VCaP (cell line): ENCODE data around the gene GALNT4.

ENCODE experiments used
- H3K27ac ChIP-seq: fragments of 450-650 bp; 2 replicates; pipeline ENCODE4 v1.5.1; 2017
- CTCF ChIP-seq: fragments of 450-650 bp; conservative IDR thresholded peaks from 2 replicates; pipeline ENCODE4 v1.5.1; 2017; ENCODE audit warnings: mild to moderate bottlenecking, moderate library complexity

The GALNT4 gene

GRCh38 chr12:89524541-89525304 lies at the start of gene GALNT4:
Gene GALNT4, minus strand, starts transcription at chr12:89524796. Its CDS starts 247 bp downstream, at chr12:89524549.
- TF ChIP-seq CTCF, result peak; percentile 84
- peak within 1 kb of the TSS; percentile 83 for H3K27ac ChIP-seq

DNA sequence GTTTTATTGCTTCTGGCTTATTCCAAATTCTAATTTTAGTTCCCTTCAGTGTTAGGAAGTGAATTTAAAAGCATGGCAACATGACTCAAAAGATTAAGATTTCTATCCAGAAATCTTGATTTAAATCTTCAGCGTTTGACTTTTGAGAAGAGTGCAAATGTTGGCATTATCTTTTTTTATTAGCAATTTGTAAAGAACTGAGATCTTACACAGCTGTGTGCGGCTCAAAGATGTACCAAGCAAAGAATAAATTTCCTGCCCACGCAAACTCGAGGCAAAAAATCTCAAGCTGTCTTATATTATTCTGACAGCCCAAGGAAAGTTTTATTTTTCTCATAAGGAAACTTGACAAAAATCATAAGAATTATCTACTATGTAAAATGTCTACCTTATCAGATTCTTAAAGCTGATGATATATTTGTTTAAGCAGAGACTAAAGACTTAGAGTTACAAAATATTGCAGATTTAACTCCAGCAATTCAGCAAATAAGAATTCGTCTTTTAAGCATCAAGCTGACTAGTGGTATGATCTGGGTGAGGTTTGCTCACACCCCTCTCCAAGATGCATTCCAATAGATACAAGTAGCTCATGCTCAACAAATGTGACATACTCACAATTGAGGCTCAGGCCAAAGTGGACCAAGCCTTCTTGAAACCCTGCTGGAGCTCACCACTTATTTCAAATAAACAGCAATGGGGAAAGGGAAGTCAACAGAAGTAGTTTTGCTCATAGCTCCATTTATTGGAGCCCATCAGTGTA lies 48.6 kb upstream of the GALNT4 start:
- H3K27ac ChIP-seq, result no peak overlapping the region

GRCh38 chr12:89571491-89572195 lies 47.0 kb upstream of the GALNT4 start:
- no peak overlapping the region for H3K27ac ChIP-seq
- no peak for TF ChIP-seq CTCF

More for the DNA sequence above, 48.6 kb upstream of the GALNT4 start:
- no peak for TF ChIP-seq CTCF

GRCh38 chr12:89568484-89568883 lies 43.9 kb upstream of the GALNT4 start:
- no peak for TF ChIP-seq CTCF
- H3K27ac ChIP-seq, result no peak overlapping the region

DNA sequence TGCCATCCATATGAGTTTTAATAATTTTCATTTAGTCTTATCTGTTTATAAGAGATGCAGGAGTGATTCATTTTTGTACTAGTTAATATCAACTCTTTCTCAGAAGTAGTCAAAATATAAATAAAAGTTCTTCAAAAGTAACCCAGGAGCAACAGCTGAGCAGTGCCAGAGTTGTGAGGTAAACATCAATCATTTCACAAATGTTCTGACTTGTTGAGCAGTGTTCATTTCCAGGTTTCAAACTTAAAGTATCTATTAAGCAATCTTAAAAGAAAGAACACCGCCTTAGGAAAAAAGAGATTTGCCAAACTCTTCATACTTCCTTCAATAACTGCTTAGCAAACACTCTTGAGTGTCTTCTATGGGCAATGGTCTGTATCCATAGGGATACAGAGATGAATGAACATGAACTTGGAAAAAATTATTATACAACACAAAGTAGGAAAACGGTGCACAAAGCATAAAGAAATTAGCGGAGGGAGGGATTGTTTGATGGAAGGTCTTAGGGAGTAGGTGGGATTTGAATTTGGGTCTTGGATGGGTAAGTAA lies 43.2 kb upstream of the GALNT4 start:
- no peak for TF ChIP-seq CTCF
- H3K27ac ChIP-seq, result no peak overlapping the region

DNA sequence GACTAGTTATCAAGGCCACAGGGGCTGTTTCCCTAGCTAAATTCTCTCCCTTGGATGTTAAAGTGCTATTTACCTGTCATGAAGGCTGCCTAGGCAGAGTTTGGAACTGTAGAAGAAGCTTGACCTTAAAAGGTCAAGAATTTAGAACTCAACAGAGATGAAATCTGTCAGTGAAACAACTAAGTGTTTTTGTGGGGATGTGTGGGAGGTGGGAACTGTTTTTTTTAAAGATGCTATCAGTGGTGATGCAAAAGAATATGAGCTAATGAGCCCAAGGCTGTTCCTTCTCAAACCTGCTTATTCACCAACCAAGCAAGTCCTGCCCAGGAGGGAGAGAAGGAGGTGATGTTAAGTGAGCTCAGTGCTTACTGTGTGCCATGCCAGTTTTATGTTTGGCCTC lies 42.0 kb upstream of the GALNT4 start:
- no peak overlapping the region for H3K27ac ChIP-seq

More for the DNA sequence above, 42.0 kb upstream of the GALNT4 start:
- TF ChIP-seq CTCF, result no peak
